ENCODE measurements around the gene SLC26A8.

SLC26A8 gene, protein sequence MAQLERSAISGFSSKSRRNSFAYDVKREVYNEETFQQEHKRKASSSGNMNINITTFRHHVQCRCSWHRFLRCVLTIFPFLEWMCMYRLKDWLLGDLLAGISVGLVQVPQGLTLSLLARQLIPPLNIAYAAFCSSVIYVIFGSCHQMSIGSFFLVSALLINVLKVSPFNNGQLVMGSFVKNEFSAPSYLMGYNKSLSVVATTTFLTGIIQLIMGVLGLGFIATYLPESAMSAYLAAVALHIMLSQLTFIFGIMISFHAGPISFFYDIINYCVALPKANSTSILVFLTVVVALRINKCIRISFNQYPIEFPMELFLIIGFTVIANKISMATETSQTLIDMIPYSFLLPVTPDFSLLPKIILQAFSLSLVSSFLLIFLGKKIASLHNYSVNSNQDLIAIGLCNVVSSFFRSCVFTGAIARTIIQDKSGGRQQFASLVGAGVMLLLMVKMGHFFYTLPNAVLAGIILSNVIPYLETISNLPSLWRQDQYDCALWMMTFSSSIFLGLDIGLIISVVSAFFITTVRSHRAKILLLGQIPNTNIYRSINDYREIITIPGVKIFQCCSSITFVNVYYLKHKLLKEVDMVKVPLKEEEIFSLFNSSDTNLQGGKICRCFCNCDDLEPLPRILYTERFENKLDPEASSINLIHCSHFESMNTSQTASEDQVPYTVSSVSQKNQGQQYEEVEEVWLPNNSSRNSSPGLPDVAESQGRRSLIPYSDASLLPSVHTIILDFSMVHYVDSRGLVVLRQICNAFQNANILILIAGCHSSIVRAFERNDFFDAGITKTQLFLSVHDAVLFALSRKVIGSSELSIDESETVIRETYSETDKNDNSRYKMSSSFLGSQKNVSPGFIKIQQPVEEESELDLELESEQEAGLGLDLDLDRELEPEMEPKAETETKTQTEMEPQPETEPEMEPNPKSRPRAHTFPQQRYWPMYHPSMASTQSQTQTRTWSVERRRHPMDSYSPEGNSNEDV

DNA sequence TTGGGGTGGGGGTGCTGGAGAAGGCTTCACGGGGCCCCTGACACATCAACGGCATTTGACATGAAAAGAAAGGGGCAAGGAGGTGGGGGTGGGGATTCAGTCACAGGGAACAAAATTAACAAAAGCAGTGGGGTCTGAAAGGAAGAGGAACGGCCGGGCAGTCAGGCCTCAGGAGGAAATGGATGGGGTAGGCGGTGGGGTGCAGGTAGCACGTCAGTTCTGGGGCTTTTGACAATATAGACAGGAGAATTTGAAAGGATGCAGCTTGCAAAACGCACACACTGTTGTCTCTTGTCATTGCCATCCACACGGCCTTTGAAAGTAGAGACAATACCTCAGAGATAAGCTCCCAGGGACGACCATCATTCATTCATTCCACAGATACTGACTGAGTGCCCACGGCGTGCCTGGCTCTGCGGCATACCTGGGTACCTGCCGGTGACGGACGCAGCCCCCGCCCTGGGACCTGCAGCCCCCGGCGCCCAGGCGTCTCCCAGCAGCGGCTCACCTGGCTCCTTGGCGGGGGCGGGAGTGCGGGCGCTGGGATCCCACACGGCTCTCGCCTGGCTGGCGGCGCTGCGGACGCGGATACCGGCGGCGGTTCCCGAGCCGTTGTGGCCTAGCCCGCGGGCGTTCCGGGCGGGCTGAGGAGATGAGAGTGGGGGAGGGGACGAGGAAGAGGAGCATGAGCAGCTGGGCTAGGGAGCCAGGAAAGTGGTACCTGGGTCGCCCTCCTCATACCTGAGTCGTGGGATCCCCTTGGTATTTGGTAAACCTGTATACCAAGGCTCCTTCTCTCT is at the start of gene SLC26A8:
SLC26A8 (minus strand) TSS at position 646 of the 800 bp plus-strand sequence. CDS start 4,934 bp downstream, outside the sequence.
- no peak within 1 kb of the TSS for H3K4me3 ChIP-seq (ENCODE audit: low read depth, low read length)
- in situ Hi-C loops (cut with HindIII; ENCODE audit: low sequenced_read_pairs), result no loop called here
- TF ChIP-seq, protein P1, sequence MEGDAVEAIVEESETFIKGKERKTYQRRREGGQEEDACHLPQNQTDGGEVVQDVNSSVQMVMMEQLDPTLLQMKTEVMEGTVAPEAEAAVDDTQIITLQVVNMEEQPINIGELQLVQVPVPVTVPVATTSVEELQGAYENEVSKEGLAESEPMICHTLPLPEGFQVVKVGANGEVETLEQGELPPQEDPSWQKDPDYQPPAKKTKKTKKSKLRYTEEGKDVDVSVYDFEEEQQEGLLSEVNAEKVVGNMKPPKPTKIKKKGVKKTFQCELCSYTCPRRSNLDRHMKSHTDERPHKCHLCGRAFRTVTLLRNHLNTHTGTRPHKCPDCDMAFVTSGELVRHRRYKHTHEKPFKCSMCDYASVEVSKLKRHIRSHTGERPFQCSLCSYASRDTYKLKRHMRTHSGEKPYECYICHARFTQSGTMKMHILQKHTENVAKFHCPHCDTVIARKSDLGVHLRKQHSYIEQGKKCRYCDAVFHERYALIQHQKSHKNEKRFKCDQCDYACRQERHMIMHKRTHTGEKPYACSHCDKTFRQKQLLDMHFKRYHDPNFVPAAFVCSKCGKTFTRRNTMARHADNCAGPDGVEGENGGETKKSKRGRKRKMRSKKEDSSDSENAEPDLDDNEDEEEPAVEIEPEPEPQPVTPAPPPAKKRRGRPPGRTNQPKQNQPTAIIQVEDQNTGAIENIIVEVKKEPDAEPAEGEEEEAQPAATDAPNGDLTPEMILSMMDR (IDR thresholded peaks at IDR 0.05; ENCODE audit: low read depth, low read length, missing control alignments), result no peak
- no peak for DNase-seq (ENCODE audit: low read depth)

DNA sequence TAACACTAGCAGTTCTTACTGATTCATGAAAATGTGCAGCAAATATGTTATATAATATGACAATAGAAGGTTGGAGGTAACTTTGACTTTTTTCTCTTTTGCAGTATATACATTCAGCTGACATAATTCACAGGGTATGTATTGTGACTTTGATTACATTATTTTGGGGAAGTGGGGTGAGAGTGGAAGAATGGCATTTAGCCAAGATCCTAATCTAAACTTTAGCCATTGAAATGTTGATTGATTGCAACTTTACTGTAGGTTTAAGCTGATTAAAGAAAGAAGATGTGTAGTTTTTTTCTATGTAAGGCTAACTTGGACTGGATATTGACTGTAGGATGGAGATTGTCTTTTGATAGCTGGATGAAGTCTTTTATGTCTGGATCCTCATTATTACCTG is 49.1 kb upstream of the SLC26A8 start:
- DNase-seq (ENCODE audit: low read depth), result no peak
- no peak overlapping the region for H3K4me3 ChIP-seq (ENCODE audit: low read depth, low read length)
- TF ChIP-seq, protein P1 (IDR thresholded peaks at IDR 0.05; ENCODE audit: low read depth, low read length, missing control alignments), result no peak
- in situ Hi-C loops (cut with HindIII; ENCODE audit: low sequenced_read_pairs), result no loop called here

DNA sequence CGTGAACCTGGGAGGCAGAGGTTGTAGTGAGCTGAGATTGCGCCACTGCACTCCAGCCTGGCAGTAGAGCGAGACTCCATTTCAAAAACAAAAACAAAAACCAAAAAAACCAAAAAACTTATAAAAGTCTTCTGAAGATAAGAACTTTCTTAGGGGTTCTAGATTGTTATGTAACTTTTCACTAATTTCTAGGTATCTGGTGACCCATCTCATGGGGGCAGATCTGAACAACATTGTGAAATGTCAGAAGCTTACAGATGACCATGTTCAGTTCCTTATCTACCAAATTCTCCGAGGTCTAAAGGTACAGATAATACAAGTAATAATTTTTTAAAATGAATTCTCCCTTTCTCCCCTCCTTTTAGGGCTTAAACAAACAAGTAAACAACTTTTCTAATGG is 48.2 kb upstream of the SLC26A8 start:
- DNase-seq (ENCODE audit: low read depth), result no peak
- TF ChIP-seq, protein P1 (IDR thresholded peaks at IDR 0.05; ENCODE audit: low read depth, low read length, missing control alignments), result no peak
- H3K4me3 ChIP-seq (ENCODE audit: low read depth, low read length), result no peak overlapping the region
- in situ Hi-C loops (cut with HindIII; ENCODE audit: low sequenced_read_pairs), result no loop called here

DNA sequence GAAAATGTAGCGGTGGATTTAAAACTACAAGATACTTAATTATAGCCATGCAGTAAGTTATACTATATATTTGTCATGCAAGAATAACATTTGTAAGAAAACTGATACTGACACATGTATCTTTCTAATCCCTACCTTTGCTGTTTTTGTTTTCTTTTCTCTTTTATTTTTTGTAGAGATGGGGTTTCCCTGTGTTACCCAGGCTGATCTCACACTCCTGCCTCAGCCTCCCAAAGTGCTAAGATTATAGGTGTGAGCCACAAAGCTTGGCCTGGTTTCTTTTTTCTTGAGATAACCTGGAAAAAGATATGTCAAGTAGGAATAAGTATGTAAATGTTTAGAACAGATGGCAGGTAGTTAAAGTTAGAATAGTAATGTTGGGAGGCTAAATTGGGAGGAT is 47.3 kb upstream of the SLC26A8 start:
- TF ChIP-seq, protein P1 (IDR thresholded peaks at IDR 0.05; ENCODE audit: low read depth, low read length, missing control alignments), result no peak
- in situ Hi-C loops (cut with HindIII; ENCODE audit: low sequenced_read_pairs), result no loop called here
- H3K4me3 ChIP-seq (ENCODE audit: low read depth, low read length), result no peak overlapping the region
- DNase-seq (ENCODE audit: low read depth), result no peak

DNA sequence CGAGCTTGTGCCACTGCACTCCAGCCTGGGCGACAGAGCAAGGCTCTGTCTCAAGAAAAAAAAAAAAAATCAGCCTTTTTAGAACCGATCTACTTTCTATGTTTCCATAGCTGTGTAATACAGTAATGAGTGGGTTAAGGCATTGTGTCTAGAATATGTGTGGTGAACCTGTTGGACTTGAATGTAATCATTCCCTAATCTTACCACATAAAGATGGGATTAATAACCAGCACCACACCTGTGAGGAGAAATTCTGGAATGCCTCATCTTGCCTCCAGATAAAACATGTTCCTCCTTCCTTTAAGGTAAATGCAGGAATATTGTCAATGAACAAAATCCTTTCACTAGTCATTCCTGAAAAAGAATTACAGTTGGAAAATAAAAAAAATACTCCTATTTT is 46.8 kb upstream of the SLC26A8 start:
- H3K4me3 ChIP-seq (ENCODE audit: low read depth, low read length), result no peak overlapping the region
- TF ChIP-seq, protein P1 (IDR thresholded peaks at IDR 0.05; ENCODE audit: low read depth, low read length, missing control alignments), result no peak
- in situ Hi-C loops (cut with HindIII; ENCODE audit: low sequenced_read_pairs), result no loop called here
- DNase-seq (ENCODE audit: low read depth), result no peak

DNA sequence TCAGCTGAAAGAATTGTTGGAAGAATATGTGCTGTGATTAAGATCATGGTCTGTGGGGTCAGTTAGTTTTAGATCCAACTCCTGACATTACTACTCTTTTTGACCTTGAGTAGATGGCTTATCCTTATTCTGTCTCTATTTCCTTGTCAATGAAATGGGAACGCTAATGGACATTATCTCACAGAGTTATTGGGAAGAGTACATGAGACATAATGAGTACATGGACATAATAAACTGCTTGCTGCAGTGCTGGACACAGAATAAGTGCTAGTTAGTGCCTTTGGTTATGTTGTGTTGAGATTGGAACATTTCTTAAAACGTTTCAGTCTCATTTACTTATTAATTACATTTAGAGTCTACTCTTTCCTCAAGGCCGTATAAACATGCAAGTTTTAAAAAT is 45.8 kb upstream of the SLC26A8 start:
- TF ChIP-seq, protein P1 (IDR thresholded peaks at IDR 0.05; ENCODE audit: low read depth, low read length, missing control alignments), result no peak

More for the DNA sequence above, 45.8 kb upstream of the SLC26A8 start:
- H3K4me3 ChIP-seq (ENCODE audit: low read depth, low read length), result no peak overlapping the region
- no peak for DNase-seq (ENCODE audit: low read depth)
- in situ Hi-C loops (cut with HindIII; ENCODE audit: low sequenced_read_pairs), result no loop called here

Data from astrocyte of the cerebellum (primary cell).